ENCODE measurements around the gene CD2AP. TPM values are rescaled to one million over a fixed set of nuclear protein-coding genes. Genes with fewer than 3 reads are reported as not detected.

CD2AP gene
- total RNA-seq, 4 donors from 2014 or later: 23.4 to 33.9 (median 30.4) TPM

GRCh38 chr6:47464052-47464451, 13.5 kb upstream of the CD2AP start:
- Histone ChIP-seq H3K36me3 (no peaks in the 10 kb centered on the region), H3K9me3 (no peaks in the 10 kb centered on the region), H3K4me3 (no peak overlapping the region), H3K4me1 (peaks cover 0 to 9% (median 0%) of the 10 kb centered on the region in 3 donors), H3K27me3 (no peaks in the 10 kb centered on the region), H3K27ac (no peak overlapping the region)
- TF ChIP-seq POLR2A (IDR thresholded peaks at IDR 0.05) (no peak), CTCF (IDR thresholded peaks at IDR 0.05) (no peak)
- DNase-seq: no peak
- 32 to 48% methylated on average over 1 of the region's 1 CpG for WGBS, 2 donors
- intact Hi-C loops (cut with DNase I): no loop called here

- 78 to 84% methylated on average over 1 of the region's 1 CpG for WGBS, 2 donors
- Histone ChIP-seq H3K36me3 (no peaks in the 10 kb centered on the region), H3K27me3 (no peaks in the 10 kb centered on the region), H3K4me3 (no peak overlapping the region), H3K9me3 (no peaks in the 10 kb centered on the region), H3K4me1 (peaks cover 0 to 9% (median 0%) of the 10 kb centered on the region in 3 donors), H3K27ac (no peak overlapping the region)
- TF ChIP-seq POLR2A (IDR thresholded peaks at IDR 0.05): no peak
- no peak for TF ChIP-seq CTCF (IDR thresholded peaks at IDR 0.05)
- no peak for DNase-seq
- intact Hi-C loops (cut with DNase I): no loop called here
These were observed 12.5 kb upstream of the CD2AP start for GRCh38 chr6:47465117-47465516.

- intact Hi-C loops (cut with DNase I): no loop called here
- peaks cover 0 to 7% (median 5%) of the 10 kb centered on the region in 3 donors for H3K4me1 ChIP-seq
- whole genome bisulfite sequencing, 2 donors: 65 to 73% methylated on average over 1 of the region's 1 CpG
- H3K36me3 ChIP-seq: no peaks in the 10 kb centered on the region
- no peak overlapping the region for H3K27ac ChIP-seq
- DNase-seq: no peak
- TF ChIP-seq CTCF (IDR thresholded peaks at IDR 0.05): no peak
- TF ChIP-seq POLR2A (IDR thresholded peaks at IDR 0.05): no peak
- H3K27me3 ChIP-seq: no peaks in the 10 kb centered on the region
- H3K9me3 ChIP-seq: no peaks in the 10 kb centered on the region
- no peak overlapping the region for H3K4me3 ChIP-seq
These were observed 5.7 kb upstream of the CD2AP start for GRCh38 chr6:47471911-47472310.

- 57 to 63% methylated on average over 1 of the region's 1 CpG for WGBS, 2 donors
- H3K4me1 ChIP-seq: peaks cover 0 to 12% (median 5%) of the 10 kb centered on the region in 3 donors
- H3K9me3 ChIP-seq: no peaks in the 10 kb centered on the region
- H3K4me3 ChIP-seq: no peak overlapping the region
- intact Hi-C loops (cut with DNase I): no loop called here
- no peak for DNase-seq
- TF ChIP-seq CTCF (IDR thresholded peaks at IDR 0.05) (no peak), POLR2A (IDR thresholded peaks at IDR 0.05) (no peak)
- H3K27ac ChIP-seq: no peak overlapping the region
- H3K27me3 ChIP-seq: no peaks in the 10 kb centered on the region
- no peaks in the 10 kb centered on the region for H3K36me3 ChIP-seq
These were observed 3.7 kb upstream of the CD2AP start for GRCh38 chr6:47473791-47474346.

GRCh38 chr6:47475319-47475816, 2.2 kb upstream of the CD2AP start:
- H3K27me3 ChIP-seq: no peaks in the 10 kb centered on the region
- intact Hi-C loops (cut with DNase I): no loop called here
- 92 to 95% methylated on average over 5 of the region's 5 CpGs for WGBS, 2 donors
- DNase-seq: no peak
- H3K4me1 ChIP-seq: peaks cover 0 to 27% (median 14%) of the 10 kb centered on the region in 3 donors
- TF ChIP-seq CTCF (IDR thresholded peaks at IDR 0.05) (no peak), POLR2A (IDR thresholded peaks at IDR 0.05) (no peak)
- no peak overlapping the region for H3K4me3 ChIP-seq
- no peak overlapping the region for H3K27ac ChIP-seq
- no peaks in the 10 kb centered on the region for H3K9me3 ChIP-seq
- no peaks in the 10 kb centered on the region for H3K36me3 ChIP-seq
